COR-L47 (cell line): ENCODE measurements around the gene TNNI3K.

Experiments
- DNase-seq: peaks from one replicate; lab custom pipeline; 2025; lab: John Stamatoyannopoulos, UW

Gene TNNI3K

GRCh38 chr1:74316302-74316701 lies 81.1 kb downstream of the TNNI3K start:
- no peak for DNase-seq

- no peak for DNase-seq
Observed at GRCh38 chr1:74317663-74318062, 82.5 kb downstream of the TNNI3K start.

- DNase-seq: peak; percentile 1
Observed at GRCh38 chr1:74323937-74324473, 88.8 kb downstream of the TNNI3K start.

GRCh38 chr1:74324684-74325448 lies 89.7 kb downstream of the TNNI3K start:
- DNase-seq: no peak

- DNase-seq: no peak
Observed at GRCh38 chr1:74328851-74329250, 93.7 kb downstream of the TNNI3K start.

GRCh38 chr1:74333244-74333643 lies 98.1 kb downstream of the TNNI3K start:
- DNase-seq: no peak

- no peak for DNase-seq
Observed at GRCh38 chr1:74334147-74334546, 99.0 kb downstream of the TNNI3K start.

GRCh38 chr1:74340656-74341055 lies 105.5 kb downstream of the TNNI3K start:
- DNase-seq: no peak

GRCh38 chr1:74341702-74342339 lies 106.6 kb downstream of the TNNI3K start:
- no peak for DNase-seq

- DNase-seq: peak; percentile 97
Observed at GRCh38 chr1:74343216-74343615, 108.0 kb downstream of the TNNI3K start.

- DNase-seq: no peak
Observed at GRCh38 chr1:74344387-74344786, 109.2 kb downstream of the TNNI3K start.

- DNase-seq: no peak
Observed at GRCh38 chr1:74356493-74356892, 121.3 kb downstream of the TNNI3K start.

GRCh38 chr1:74357150-74357549 lies 122.0 kb downstream of the TNNI3K start:
- DNase-seq: no peak

- no peak for DNase-seq
Observed at GRCh38 chr1:74357756-74358155, 122.6 kb downstream of the TNNI3K start.

GRCh38 chr1:74362691-74363090 lies 127.5 kb downstream of the TNNI3K start:
- DNase-seq: no peak

GRCh38 chr1:74363220-74363619 lies 128.0 kb downstream of the TNNI3K start:
- DNase-seq: no peak

GRCh38 chr1:74367175-74367813 lies 132.1 kb downstream of the TNNI3K start:
- no peak for DNase-seq

- no peak for DNase-seq
Observed at GRCh38 chr1:74368335-74368734, 133.1 kb downstream of the TNNI3K start.

GRCh38 chr1:74375376-74375775 lies 140.2 kb downstream of the TNNI3K start:
- no peak for DNase-seq

- DNase-seq: no peak
Observed at GRCh38 chr1:74380252-74380651, 145.1 kb downstream of the TNNI3K start.

GRCh38 chr1:74388855-74389254 lies 153.7 kb downstream of the TNNI3K start:
- no peak for DNase-seq

GRCh38 chr1:74392186-74392585 lies 157.0 kb downstream of the TNNI3K start:
- DNase-seq: no peak

- no peak for DNase-seq
Observed at GRCh38 chr1:74392840-74393239, 157.7 kb downstream of the TNNI3K start.
